Osteoblast (primary cell): Measurements from ENCODE around the gene HBS1L. TPM values are rescaled to one million over a fixed set of nuclear protein-coding genes. Genes with fewer than 3 reads are reported as not detected.

Experiments
- DNase-seq: peaks from one replicate; pipeline ENCODE4 v3.0.0; 2011; ENCODE audit warnings: low spot score, mixed read lengths; ENCODE audit not compliant: insufficient read length; ENCODE audit errors: missing footprints
- H2AFZ ChIP-seq: 2 replicates; pipeline ENCODE4 v1.6.0; 2011; ENCODE audit warnings: mild to moderate bottlenecking, low read length
- H3K27ac ChIP-seq: 2 replicates; pipeline ENCODE4 v1.5.1; 2011; ENCODE audit warnings: mild to moderate bottlenecking, low read depth, low read length, moderate library complexity
- H3K27me3 ChIP-seq: 2 replicates; pipeline ENCODE4 v1.6.0; 2012; ENCODE audit warnings: mild to moderate bottlenecking, control low read depth, inconsistent platforms, low read length, moderate library complexity; ENCODE audit not compliant: insufficient read depth
- H3K36me3 ChIP-seq: 2 replicates; pipeline ENCODE4 v1.5.1; 2011; ENCODE audit warnings: mild to moderate bottlenecking, low read length, control low read depth, moderate library complexity; ENCODE audit not compliant: insufficient read depth
- H3K4me1 ChIP-seq: 2 replicates; pipeline ENCODE4 v1.5.1; 2011; ENCODE audit warnings: mild to moderate bottlenecking, low read length, control low read depth, moderate library complexity; ENCODE audit not compliant: insufficient read depth
- H3K4me2 ChIP-seq: 2 replicates; pipeline ENCODE4 v1.6.0; 2011; ENCODE audit warnings: mild to moderate bottlenecking, low read length; ENCODE audit not compliant: insufficient read depth
- H3K4me3 ChIP-seq: fragments of 200-600 bp; sonication (generic); 3 replicates; pipeline ENCODE4 v1.5.1; 2012; ENCODE audit warnings: mild to moderate bottlenecking, low read length, inconsistent platforms; ENCODE audit not compliant: insufficient read depth
- H3K79me2 ChIP-seq: 2 replicates; pipeline ENCODE4 v1.6.0; 2012; ENCODE audit warnings: mild to moderate bottlenecking, low read length, control low read depth, inconsistent platforms; ENCODE audit not compliant: insufficient read depth
- H3K9me3 ChIP-seq: 2 replicates; pipeline ENCODE4 v1.5.1; 2011; ENCODE audit warnings: low read depth, low read length, control low read depth
- H4K20me1 ChIP-seq: 2 replicates; pipeline ENCODE4 v1.6.0; 2012; ENCODE audit warnings: mild to moderate bottlenecking, low read length, control low read depth; ENCODE audit not compliant: insufficient read depth
- CTCF ChIP-seq: IDR thresholded peaks from 2 replicates; pipeline ENCODE4 v1.5.1; 2011; ENCODE audit warnings: mild to moderate bottlenecking, low read depth, low read length, moderate library complexity; ENCODE audit errors: extremely low read depth
- total RNA-seq: library from RNA; depleted of rRNA; stranded (reverse); fragments of >200 nt; gene quantifications from 2 replicates; pipeline ENCODE4 v1.2.3, GENCODE V29; 2012

Gene HBS1L
- total RNA-seq, 1 donor = 94.8 TPM

- peaks cover 31% of the 10 kb centered on the region for H3K27me3 ChIP-seq
- no peaks in the 10 kb centered on the region for H3K36me3 ChIP-seq
- H3K4me3 ChIP-seq = no peak overlapping the region
- no peak for TF ChIP-seq CTCF
- H3K4me2 ChIP-seq = no peak overlapping the region
- no peak overlapping the region for H3K27ac ChIP-seq
- no peaks in the 10 kb centered on the region for H3K79me2 ChIP-seq
- H3K4me1 ChIP-seq = no peaks in the 10 kb centered on the region
- no peaks in the 10 kb centered on the region for H3K9me3 ChIP-seq
- H2AFZ ChIP-seq = no peak overlapping the region
- no peaks in the 10 kb centered on the region for H4K20me1 ChIP-seq
- DNase-seq = no peak
These were observed 20.4 kb upstream of the HBS1L start for GRCh38 chr6:135075018-135075417.

GRCh38 chr6:135073756-135074393 lies 19.3 kb upstream of the HBS1L start:
- H3K27me3 ChIP-seq = peaks cover 29% of the 10 kb centered on the region
- no peaks in the 10 kb centered on the region for H3K4me1 ChIP-seq
- no peak for DNase-seq
- H3K79me2 ChIP-seq = no peaks in the 10 kb centered on the region
- H3K9me3 ChIP-seq = no peaks in the 10 kb centered on the region
- H3K36me3 ChIP-seq = no peaks in the 10 kb centered on the region
- H3K4me2 ChIP-seq = no peak overlapping the region
- TF ChIP-seq CTCF = no peak
- no peak overlapping the region for H3K27ac ChIP-seq
- no peak overlapping the region for H3K4me3 ChIP-seq
- no peaks in the 10 kb centered on the region for H4K20me1 ChIP-seq
- H2AFZ ChIP-seq = no peak overlapping the region

GRCh38 chr6:135073217-135073616 lies 18.6 kb upstream of the HBS1L start:
- no peak overlapping the region for H3K4me3 ChIP-seq
- H3K79me2 ChIP-seq = no peaks in the 10 kb centered on the region
- H3K27ac ChIP-seq = no peak overlapping the region

GRCh38 chr6:135072753-135073152 lies 18.1 kb upstream of the HBS1L start:
- DNase-seq = no peak
- Histone ChIP-seq H3K9me3 (no peaks in the 10 kb centered on the region), H2AFZ (no peak overlapping the region), H3K36me3 (no peaks in the 10 kb centered on the region), H3K4me3 (no peak overlapping the region), H3K4me2 (no peak overlapping the region), H3K27me3 (peaks cover 24% of the 10 kb centered on the region), H3K79me2 (no peaks in the 10 kb centered on the region), H3K4me1 (no peaks in the 10 kb centered on the region), H4K20me1 (no peaks in the 10 kb centered on the region), H3K27ac (no peak overlapping the region)
- TF ChIP-seq CTCF = no peak

More at GRCh38 chr6:135073217-135073616, 18.6 kb upstream of the HBS1L start:
- Histone ChIP-seq H3K27me3 (peaks cover 24% of the 10 kb centered on the region), H3K9me3 (no peaks in the 10 kb centered on the region), H3K4me1 (no peaks in the 10 kb centered on the region), H2AFZ (no peak overlapping the region), H4K20me1 (no peaks in the 10 kb centered on the region), H3K4me2 (no peak overlapping the region), H3K36me3 (no peaks in the 10 kb centered on the region)
- TF ChIP-seq CTCF = no peak
- DNase-seq = no peak
